GM12801 (cell line): ENCODE results near the gene ABCA8.

Experiments
- CTCF ChIP-seq: IDR thresholded peaks from one replicate; pipeline ENCODE4 v1.5.1; 2011; ENCODE audit warnings: control low read depth; ENCODE audit not compliant: insufficient read length; ENCODE audit errors: extremely low read depth

The ABCA8 gene

GRCh38 chr17:68829211-68829610, 126.0 kb downstream of the ABCA8 start:
- TF ChIP-seq CTCF: no peak

DNA sequence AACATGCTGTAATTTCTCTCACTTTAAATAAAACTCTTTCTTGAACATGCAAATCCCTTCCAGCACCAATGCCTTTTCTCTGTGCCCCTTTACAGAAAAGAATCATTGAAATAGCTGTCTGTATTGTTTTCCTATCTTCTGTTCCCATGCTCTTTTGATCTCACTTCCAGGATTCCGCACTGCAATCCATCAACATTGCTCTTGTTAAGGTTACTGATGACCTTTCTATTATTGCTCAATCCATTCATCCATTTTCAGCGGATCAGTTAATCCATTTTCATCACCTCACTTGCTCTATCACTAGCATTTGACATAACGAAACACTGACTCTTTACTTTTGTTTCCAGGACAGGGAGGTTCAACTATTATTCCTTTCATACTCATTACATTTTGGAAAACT, 130.5 kb downstream of the ABCA8 start:
- no peak for TF ChIP-seq CTCF

- no peak for TF ChIP-seq CTCF
Measured at GRCh38 chr17:68822719-68823289, 132.4 kb downstream of the ABCA8 start.

- no peak for TF ChIP-seq CTCF
Measured at GRCh38 chr17:68821860-68822696, 133.1 kb downstream of the ABCA8 start.

- no peak for TF ChIP-seq CTCF
Measured at GRCh38 chr17:68820825-68821481, 134.2 kb downstream of the ABCA8 start.

DNA sequence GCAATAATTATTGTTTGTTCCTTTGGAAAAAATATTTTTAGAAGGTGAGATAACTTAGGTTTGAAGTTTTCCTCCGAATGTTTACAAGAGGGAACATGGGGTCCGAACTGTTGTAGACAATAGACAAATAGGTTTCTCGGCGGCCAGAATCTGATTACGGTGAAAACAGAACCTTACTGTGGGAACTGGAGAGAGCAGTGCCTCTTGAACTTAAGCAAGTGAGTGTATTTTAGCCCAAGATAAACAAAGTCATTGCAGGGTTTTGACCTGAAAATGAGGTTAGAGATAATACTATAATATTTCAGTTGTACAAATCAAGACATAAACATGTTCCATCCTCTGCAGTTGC, 134.7 kb downstream of the ABCA8 start:
- TF ChIP-seq CTCF: no peak

GRCh38 chr17:68819465-68819864, 135.7 kb downstream of the ABCA8 start:
- TF ChIP-seq CTCF: no peak
